Measurements from ENCODE around the gene FGD4.

DNA sequence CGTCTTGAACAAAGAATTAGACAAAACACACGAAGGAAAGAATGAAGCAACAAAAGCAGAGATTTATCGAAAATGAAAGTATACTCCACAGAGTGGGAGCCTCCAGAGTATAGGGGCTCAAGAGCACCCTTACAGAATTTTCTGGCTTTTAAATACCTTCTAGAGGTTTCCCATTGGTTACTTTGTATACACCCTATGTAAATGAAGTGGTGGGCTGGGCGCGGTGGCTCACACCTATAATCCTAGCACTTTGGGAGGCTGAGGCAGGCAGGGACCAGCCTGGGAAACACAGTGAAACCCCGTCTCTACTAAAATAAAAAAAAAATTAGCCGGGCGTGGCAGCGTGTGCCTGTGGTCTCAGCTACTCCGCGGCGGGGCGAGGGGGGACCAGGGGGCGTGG is 266.7 kb downstream of the FGD4 start:
- TF ChIP-seq, protein P1, sequence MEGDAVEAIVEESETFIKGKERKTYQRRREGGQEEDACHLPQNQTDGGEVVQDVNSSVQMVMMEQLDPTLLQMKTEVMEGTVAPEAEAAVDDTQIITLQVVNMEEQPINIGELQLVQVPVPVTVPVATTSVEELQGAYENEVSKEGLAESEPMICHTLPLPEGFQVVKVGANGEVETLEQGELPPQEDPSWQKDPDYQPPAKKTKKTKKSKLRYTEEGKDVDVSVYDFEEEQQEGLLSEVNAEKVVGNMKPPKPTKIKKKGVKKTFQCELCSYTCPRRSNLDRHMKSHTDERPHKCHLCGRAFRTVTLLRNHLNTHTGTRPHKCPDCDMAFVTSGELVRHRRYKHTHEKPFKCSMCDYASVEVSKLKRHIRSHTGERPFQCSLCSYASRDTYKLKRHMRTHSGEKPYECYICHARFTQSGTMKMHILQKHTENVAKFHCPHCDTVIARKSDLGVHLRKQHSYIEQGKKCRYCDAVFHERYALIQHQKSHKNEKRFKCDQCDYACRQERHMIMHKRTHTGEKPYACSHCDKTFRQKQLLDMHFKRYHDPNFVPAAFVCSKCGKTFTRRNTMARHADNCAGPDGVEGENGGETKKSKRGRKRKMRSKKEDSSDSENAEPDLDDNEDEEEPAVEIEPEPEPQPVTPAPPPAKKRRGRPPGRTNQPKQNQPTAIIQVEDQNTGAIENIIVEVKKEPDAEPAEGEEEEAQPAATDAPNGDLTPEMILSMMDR (IDR thresholded peaks at IDR 0.05), result no peak
- TF ChIP-seq POLR2A (IDR thresholded peaks at IDR 0.05) (no peak), POLR2AphosphoS5 (IDR thresholded peaks at IDR 0.05) (no peak)
